GM12892 (cell line): ENCODE results near the gene CACNB1.

Source experiments
- DNase-seq: peaks from one replicate; pipeline ENCODE4 v3.0.0; 2011; ENCODE audit not compliant: insufficient read length
- FAIRE-seq: peaks from 2 replicates; lab custom pipeline; 2011; peaks lifted over from hg19 to GRCh38; lab: Jason Lieb, UNC
- POLR2A ChIP-seq: IDR thresholded peaks from 2 replicates; pipeline ENCODE4 v1.6.1; 2011; ENCODE audit warnings: low read depth, low read length, control low read depth
- POLR2AphosphoS5 ChIP-seq: IDR thresholded peaks from 2 replicates; pipeline ENCODE4 v1.6.1; 2011; ENCODE audit warnings: low read depth, low read length, control low read depth
- TAF1 ChIP-seq: IDR thresholded peaks from 2 replicates; pipeline ENCODE4 v1.6.1; 2011; ENCODE audit warnings: low read depth, mild to moderate bottlenecking, control low read depth, low read length, borderline replicate concordance

Gene CACNB1

DNA sequence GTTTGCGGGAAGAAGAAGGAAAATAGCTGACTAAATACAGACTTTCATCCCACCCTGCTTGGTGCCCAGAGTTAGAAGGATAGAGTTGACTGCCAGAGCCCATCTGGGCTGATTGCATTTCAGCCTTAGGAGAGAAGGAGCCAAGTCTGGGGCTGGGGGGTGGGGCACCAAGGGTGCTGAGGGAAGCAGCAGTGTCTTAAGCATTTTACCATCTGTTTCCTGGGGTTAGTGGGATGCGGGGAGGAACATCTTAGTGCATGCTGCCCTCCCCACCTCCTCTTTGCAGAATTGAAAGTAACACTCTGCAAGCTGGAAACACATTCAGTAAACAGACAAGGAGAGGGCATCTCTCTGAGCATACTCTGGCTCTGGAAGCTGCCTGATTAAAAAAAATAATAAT is 30.0 kb downstream of the CACNB1 start:
- no peak for DNase-seq

DNA sequence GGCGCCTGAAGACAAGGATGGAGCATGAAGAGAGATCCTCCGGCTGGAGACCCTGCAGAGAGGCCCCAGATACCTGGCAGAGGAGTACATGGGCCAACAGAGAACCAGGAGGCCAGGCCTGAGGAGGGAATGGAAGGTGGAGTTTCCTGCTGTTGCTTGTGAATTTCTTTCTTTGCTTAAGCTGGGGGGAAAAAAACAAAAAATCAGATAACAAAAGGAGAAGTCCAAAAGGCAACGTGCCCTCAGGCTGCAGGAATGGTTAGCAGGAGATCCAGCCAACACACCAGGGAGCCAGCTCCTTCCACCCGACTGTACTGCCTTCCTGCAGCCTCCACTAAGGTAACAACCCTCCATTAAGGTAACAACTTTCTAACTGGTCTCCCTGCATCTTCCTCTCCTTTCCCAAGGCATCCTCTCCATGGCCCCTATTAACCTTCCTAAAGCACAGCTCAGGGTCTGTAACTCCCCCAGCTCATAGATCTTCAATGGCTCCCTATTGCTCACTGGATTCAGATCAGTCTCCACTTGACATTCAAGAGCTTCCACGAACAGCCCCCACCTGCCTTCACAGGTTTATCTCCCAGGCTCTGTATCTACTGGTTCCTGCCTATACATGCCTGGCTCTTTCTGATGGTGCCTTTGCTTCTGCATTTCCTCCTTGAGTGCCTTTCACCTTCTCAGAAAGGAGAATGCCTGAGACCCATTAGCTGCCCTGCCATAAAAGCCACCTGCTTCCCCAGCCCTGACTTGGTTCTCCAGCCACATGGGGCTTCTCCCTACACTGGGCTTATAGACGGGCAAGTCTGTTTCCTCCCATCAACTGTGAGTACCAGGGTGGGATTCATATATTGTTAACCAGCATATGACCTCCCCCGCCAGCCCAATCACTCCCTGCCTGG is 30.8 kb downstream of the CACNB1 start:
- DNase-seq (no peak), FAIRE-seq (no peak)
- TF ChIP-seq TAF1, result no peak
- TF ChIP-seq POLR2A, result no peak

More for the DNA sequence above, 30.0 kb downstream of the CACNB1 start:
- FAIRE-seq, result no peak
- TF ChIP-seq POLR2A (no peak), POLR2AphosphoS5 (no peak), TAF1 (no peak)

DNA sequence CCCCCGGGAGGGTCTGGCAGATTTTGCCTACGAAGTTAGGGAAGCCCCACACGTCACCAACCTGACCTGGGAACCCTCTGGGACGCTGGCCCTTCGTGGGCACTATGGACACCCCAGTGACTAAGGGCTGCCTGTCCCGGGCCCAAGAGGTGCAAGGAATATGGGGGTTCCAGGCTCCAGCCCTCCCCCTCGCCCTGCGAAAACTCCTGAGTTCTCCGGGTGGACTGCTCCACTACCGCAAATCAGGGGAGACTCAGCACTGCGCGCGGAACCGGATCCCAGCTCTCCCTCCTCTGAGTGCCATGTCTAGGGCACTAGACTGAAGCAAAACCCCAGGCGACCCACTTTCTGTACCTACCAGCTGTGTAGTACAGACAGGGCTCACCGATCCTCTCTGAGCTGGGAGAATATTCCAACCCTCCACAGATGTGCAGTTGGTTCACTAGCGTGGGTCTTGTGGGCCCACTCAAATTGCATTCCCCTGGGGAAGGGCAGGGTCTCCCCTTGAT is 31.6 kb downstream of the CACNB1 start, which contains the start of gene ARL5C:
TSS of gene ARL5C (minus strand) at position 321 of the 509 bp plus-strand sequence. CDS start 401 bp downstream, outside the sequence.
- TF ChIP-seq TAF1 (no peak), POLR2A (no peak), POLR2AphosphoS5 (no peak)
- FAIRE-seq, result no peak

DNA sequence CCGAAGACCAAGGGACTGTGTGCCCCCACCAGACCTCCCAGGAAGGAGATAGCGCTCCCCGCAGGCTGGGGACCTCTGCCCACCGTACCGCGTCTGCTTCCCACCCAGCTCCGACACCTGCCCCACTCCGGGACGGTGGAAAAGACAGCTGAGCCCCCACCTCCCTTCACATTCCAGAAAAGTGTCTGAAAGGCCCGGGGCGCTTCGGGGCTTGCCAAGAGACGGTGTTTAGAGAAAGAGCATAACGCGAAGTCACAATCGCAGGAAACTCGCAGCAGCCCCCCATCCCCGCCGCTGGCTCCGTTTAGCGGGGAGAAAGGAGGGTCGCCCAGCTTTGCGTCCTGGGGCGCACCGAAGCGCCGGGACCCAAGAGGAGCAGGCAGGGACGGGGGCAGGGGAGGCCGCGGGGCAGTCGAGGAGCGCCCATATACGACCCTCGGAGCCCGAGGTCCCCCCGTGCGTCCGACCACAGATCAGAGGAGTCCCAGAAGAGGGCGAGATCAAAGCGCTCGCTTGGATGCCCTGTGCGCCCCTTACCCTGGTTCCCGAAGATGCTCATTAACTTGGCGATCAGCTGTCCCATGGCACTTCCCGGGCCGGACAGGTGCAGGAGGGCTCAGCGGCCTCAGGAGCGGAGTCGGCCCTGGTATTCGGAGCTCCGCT is 32.2 kb downstream of the CACNB1 start:
- no peak for FAIRE-seq
- TF ChIP-seq POLR2A (no peak), POLR2AphosphoS5 (no peak), TAF1 (no peak)
- DNase-seq, result no peak

More for the DNA sequence above, 31.6 kb downstream of the CACNB1 start, which contains the start of gene ARL5C:
- DNase-seq, result no peak

DNA sequence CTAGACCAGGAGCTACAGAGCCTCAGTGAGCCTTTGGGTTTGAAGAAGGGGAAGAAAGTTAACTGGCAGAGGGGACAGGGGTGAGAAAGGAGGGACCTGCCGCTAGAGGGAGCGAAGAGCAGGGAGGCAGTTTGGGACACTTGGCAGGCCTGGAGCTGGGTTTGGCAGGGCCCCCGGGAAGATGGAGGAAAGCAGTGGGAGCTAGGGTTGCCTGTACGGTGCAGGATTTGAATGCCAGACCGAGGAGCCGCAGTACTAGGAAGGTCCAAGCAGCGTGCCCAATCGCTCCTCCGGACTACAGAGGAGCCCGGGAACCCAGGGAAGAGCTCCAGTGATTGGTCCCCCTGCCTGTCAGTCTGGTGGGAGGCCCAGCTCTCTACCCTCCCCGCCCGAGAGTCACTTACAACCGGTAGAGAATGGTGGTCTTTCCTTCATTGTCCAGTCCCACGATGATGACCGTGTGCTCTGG is 32.8 kb downstream of the CACNB1 start:
- TF ChIP-seq POLR2A (no peak), TAF1 (no peak), POLR2AphosphoS5 (no peak)
- FAIRE-seq, result peak; percentile 65
- DNase-seq, result peak; percentile 96

DNA sequence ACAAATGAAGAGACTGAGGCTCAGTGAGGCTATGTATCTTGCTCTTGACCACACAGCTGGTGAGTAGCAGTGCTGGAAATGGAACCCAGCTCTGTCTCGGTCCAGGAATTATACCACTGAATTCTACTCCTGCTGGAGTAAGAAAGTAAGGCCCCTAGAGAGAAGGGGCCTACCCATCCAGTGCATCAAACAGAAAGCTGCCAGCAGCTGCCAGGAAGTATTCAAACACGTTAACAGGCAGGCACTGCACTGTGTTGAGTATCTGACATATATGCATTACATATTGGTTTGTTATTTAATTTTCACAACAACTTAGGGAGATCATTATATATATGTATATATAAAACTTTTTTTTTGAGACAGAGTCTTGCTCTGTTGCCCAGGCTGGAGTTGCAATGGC is 35.5 kb downstream of the CACNB1 start:
- TF ChIP-seq POLR2AphosphoS5 (no peak), TAF1 (no peak), POLR2A (no peak)
- FAIRE-seq, result no peak
- no peak for DNase-seq

DNA sequence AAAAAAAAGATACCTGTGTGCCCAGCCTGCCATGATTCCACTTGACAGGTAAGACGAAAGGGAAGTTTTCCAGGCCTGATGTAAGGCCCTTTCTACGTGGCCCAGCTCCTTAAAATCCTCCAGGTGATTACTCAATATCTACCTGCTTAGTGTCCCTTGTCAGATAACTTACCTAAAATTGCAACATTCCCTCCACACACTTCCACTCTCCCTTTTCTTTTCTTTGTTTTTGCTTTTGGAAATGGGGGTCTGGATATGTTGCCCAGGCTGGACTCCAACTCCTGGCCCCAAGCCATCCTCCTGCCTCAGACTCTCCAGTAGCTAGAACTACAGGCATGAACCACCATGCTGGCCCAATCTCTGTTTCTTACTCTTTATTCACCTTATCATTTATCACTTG is 38.8 kb downstream of the CACNB1 start:
- FAIRE-seq, result no peak
- no peak for DNase-seq
- TF ChIP-seq TAF1, result no peak
- TF ChIP-seq POLR2AphosphoS5, result no peak
- TF ChIP-seq POLR2A, result no peak

DNA sequence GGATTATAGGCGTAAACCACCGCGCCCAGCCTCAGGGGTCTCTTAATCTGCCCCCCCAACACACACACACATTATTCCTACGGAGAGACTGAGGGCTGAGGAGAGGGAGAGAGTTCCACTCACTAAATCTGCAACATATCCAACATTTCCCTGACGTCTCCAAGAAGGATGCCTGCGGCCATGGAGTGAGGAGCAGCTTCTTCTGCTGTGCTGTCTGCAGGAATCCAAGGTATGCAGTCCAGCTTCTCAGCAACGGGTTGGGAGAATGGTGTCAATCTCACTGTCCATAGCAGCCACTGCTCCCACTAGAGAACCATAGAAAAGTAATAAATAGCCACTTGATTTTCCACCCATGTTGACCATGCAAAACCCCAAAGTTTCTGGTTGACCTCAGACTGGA is 41.0 kb downstream of the CACNB1 start:
- DNase-seq, result no peak
- FAIRE-seq, result no peak
- TF ChIP-seq POLR2AphosphoS5 (no peak), POLR2A (no peak), TAF1 (no peak)

DNA sequence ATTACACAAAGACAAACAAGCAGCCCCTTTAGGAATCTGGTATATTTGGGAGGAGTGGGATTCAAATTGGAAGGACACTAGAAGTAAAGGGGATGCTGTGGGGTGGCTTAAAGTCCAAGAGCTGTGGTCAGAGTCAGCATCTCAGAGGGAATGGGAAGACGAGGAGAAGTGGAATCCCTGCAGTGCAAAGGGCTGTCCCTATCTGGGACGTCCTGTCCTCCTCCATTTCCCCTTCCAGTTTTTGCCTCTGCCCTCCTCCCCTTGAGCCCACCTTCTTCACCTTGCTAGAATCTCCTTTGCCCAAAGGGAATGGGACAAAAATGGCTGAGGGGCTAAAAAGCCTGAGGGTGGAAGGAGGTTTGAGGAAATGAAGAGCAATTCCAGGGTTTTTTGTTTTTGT is 41.8 kb downstream of the CACNB1 start:
- TF ChIP-seq POLR2AphosphoS5 (no peak), TAF1 (no peak), POLR2A (no peak)
- DNase-seq (no peak), FAIRE-seq (no peak)

DNA sequence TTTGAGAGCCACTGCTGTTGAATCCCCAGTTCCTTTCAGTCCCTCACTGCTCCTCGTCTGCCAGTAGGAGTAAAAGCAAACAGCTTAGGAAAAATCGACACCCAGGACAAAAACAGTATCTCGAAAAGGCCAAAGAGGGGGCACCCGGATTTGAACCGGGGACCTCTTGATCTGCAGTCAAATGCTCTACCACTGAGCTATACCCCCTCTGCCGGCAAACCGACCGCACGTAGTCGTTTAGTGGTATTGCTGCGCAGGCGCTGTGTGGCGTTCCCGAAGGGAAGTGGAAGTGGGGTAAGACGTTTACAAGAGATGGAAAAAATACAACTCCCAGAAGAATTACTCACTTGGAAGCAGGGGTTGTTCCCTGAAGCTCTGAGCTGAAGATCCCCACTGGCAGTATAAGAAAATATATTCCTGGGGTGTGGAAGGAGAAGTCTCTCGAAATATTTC is 43.8 kb downstream of the CACNB1 start:
- peak; percentile 85 for FAIRE-seq
- DNase-seq, result no peak
- TF ChIP-seq TAF1 (no peak), POLR2AphosphoS5 (no peak), POLR2A (no peak)
